GM18517 (cell line): ENCODE measurements around the gene RAB11FIP3.
"Not testable (repeated sequence)": the region's sequence is repeated elsewhere in the genome, so short reads cannot be mapped to it uniquely, and the experiment has no call there.

Experiments
- ATAC-seq: cut with Tn5 transposase; IDR thresholded peaks from one replicate; pipeline ENCODE4 v1.9.1; 2021; ENCODE audit warnings: mild to moderate bottlenecking, moderate library complexity; ENCODE audit not compliant: unreplicated experiment

The RAB11FIP3 gene

DNA sequence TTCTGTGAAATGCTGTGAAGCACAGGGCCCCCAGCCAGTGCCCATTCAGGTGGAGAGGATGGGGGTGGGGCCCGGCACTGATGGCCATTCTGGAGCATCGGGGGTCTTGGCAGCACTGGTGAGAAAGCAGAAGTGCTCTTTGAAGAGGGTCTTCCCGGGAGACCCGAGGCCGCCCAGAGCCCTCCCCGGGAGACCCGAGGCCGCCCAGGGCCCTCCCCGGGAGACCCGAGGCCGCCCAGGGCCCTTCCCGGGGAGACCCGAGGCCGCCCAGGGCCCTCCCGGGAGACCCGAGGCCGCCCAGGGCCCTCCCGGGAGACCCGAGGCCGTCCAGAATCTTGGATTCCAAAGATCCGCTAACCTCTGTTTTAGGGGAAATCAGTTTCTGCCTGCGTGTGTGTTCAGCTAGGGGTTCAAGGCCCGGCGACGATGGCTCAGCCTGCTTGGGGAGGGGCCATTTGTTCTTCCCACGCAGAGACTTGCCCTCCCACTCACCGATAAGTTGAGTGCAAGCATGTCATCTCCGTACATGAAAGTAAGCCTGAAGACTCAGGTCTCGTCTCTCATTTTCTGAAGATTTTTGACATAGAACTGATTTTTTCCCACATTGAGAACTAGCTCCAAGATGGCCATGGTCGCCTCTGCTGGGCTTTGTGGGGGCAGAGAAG, 66.9 kb downstream of the RAB11FIP3 start:
- ATAC-seq: no peak

DNA sequence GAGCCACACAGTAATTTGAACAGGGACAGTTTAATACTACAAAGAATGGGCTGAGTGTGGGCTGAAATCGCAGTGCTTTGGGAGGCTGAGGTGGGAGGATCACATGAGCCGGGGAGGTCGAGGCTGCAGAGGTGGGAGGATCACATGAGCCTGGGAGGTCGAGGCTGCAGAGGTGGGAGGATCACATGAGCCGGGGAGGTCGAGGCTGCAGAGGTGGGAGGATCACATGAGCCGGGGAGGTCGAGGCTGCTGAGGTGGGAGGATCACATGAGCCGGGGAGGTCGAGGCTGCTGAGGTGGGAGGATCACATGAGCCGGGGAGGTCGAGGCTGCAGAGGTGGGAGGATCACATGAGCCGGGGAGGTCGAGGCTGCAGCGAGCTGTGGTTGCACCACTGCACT, 69.2 kb downstream of the RAB11FIP3 start:
- ATAC-seq: not testable (repeated sequence)

DNA sequence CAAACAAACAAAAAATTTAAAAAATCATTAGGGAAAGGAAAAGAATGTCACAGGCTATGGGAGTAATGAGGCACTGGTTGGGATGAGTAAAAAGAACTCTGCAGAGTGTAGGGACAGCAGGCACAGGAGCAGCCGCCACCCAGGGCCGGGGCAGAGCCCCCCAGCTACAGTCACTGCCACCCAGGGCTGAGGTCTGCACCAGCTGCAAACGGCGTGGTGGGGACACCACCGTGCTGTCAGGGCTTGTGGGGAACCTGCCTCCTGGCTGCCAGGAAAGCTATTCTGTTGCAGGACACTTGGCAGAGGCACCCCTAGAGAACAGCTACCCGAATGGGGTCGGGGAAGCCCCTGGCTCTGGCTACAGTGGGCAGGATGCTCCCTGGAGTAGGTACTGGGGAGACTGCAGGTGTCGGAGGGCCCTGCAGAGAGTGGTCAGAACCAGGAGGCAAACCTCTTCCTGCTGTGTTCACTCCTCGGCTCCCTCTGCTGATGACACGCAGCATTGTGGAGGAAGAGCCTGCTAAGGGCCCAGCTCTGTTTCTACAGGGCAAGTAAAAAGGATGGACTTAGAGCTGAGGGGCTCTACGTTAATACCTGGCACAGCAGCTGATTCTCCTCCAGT, 69.8 kb downstream of the RAB11FIP3 start:
- ATAC-seq: no peak

DNA sequence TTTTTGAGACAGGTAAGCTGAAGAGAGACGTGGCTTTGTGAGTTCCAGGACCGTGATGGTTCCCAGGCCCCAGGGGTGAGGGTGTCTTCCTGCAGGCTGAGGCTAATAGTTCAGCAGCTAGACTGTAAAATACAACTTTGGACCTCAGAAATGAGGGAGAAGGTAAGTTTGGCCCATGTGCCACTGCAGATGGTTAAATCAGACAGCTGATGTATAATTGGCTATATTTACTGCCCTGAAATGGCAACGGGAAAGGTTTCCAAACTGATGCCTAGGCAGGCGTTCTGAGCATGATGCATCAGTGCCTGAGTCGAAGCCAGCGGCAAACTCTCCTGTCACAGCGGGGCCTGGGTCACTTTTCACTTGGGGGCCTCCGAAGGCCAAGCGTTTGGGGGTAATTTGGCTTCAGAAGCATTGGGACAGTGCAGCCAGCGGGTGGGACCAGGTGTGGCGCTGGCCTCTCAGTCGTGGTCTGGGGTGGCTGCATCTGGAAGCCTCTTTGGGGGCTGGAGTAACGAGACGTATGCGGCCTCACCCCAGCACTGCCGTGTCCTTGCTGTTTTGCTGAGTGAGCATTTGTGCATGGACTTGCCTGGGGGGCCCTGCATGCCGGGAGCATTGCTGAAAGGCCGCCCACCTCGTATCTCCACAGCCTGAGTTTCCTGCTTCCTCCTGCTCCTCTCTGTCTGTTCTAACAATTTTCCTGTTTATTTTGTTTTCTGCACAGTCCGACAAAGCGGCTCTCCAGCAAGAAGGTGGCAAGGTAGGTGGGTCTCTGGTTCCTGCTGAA, 70.8 kb downstream of the RAB11FIP3 start:
- ATAC-seq: no peak

DNA sequence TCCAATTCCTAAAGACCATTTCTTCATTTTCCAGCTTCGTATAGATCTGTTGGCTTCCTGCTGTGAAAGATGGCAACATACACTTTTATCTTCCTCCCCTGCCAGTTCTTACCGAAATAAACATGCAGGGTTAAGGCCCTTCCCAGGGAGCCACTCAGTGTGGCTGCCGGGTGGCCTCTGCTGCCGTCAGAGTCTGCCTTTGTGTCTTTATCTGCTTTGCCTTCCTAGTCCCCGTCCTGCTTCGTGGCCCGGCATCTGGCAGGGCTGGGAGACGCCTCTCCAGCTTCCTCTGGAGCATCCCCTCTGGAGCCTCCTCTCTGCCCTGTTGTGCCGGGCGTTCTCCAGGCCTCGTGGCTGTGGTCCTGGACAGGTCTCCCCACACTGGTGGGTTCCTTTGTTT, 71.8 kb downstream of the RAB11FIP3 start:
- ATAC-seq: no peak

DNA sequence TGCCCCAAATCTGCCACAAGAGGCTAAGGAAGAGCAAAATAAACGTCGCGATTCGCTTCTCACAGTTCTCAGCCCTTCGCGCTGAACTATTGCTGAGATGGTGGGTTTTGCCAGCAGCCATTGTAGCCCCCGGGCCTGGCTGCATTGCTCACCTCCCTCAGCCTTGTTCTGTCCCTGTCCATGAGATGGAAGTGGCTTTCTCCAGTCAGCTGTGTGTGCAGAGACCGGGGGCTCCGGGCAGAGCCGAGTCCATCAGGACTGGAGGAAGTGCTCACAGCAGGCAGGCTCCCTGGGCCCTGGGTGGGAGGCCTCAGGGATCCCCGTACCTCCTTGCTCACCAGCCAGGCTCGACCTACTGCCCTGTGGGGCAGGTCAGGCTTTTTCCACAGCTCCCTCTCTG, 74.5 kb downstream of the RAB11FIP3 start:
- no peak for ATAC-seq

DNA sequence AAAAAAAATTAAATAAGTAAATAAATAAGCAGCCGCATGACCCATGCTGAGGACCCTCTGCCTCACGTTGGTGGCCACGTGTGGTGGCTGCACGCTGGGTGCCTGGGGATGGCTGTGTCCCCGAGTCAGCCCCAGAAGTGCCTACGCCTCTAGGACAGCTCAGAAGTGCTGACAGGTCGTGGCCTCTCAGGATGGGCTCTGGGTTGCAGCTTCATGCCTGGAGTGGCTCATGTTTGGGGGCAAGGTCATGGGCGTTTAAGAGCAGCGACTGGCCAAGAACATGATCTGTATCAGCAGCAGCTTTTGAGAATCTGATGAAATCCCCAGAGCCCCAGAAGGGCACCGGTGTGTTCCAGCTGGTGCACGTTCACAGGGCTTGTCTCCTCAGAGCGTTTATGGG, 75.3 kb downstream of the RAB11FIP3 start:
- no peak for ATAC-seq

DNA sequence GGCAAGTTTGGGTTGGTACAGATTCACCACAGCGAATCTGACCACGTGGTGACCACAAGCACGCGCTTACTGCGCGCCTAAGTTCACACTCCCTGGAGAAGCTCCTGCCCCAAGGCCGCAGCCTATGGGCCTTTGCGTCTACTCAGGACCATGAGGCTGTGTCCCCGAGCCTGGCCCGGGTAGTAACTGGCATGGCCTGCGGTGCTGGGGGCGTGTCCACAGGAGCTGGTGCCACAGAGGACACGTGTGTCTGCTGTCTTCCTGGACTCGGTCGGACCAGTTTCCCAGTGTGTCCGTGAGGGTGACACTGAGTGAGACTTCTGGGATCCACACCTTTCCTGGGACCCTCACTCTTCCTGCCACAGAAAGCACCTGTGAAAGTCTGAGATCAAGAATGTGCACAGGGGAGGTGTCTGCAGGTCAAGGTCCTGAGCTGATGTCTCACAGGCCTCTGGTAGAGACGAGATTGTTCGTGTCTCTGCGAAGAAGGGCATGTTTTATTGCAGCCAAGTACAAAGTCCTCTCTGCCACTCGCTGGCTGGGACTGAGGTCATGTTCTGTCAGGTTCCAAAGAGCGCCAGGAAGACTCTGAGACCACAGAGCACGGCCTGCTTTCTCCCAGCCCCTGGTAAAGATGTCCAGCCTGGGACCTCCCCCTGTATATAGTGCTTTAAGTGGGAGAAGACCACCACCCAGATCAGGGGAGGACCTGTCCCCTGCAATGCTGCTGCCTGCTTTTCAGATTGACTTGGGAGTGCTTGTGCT, 76.9 kb downstream of the RAB11FIP3 start:
- no peak for ATAC-seq

DNA sequence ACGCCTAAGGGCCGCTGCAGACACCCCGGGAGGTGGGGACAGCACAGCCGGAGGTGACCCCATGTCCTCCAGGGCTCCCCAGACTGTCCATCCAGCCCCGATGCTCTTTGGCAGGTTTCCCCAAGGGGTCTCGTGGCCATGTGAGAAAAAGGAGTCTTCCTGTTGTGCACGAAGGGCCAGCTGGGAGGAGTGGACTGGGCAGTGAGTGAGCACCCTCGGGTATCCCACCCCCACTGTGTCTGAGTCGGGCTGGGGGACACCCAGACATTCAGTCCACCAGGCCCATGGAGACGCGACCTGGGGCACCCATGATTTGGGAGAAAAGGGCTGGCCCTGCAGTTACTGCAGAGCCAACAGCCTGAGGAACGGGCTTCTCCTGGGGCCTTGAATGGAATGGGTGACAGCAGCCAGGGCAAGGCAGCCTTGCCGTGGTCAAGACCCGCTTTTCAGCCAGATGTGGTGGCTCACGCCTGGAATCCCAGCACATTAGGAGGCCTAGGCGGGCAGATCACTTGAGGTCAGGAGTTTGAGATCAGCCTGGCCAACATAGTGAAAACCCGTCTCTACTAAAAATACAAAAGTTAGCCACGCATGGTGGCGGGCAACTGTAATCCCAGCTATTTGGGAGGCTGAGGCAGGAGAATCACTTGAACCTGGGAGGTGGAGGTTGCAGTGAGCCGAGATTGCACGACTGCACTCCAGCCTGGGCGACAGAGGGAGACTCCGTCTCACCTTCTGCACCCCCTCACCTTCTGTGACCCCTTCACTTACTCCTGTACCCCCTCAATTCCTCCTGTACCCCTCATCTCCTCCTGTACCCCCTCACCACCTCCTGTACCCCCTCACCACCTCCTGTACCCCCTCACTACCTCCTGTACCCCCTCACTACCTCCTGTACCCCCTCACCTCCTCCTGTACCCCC, 78.0 kb downstream of the RAB11FIP3 start:
- ATAC-seq: no peak

DNA sequence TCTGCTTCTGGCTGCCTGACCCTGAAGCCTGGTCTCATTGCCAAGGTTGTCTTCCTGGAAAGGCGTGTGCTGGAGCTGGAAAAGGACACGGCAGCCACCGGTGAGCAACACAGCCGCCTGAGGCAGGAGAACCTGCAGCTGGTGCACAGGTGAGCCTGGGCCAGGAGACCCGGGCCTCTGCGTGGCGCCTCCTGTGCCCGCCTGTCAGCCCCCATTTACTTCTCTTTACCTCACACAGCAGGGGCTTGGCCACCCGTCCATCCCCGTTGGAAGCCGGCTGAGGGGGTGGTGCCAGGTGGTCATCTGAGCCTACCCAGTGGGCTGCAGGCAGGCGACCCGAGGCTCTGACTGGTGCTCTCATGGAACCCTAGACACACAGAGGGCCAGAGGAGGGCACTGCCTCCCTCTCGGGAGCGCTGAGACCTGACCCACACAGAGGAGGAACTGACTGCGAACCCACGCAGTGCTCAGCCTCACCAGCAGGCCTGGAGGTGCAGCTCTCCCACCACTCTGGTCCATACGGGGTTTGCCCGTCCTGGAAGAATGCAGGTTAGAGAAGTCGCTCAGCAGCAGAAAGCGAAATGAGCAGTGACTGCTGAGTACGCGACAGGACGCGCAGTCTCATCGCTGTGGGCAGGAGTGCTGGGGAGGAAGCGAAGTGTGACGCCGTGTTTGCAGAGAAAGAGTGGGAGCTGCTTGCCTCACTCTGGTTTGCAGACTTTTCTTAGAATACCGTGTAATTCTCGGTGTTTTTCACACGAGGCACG, 80.2 kb downstream of the RAB11FIP3 start:
- no peak for ATAC-seq

DNA sequence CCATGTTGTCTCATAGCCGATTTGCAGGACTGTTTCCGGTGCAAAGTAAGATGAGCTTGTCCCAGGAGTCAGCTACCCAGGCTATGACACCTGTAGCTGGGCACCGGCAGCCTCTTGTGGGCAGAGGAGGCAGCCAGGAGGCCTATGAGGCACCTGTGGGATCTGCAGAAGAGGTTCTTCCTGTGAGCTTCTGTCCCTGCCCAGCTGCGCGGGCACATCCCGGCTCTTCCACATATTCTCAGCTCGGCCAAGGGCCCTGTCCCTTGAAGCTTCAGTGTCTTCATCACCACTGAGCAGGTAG, 80.7 kb downstream of the RAB11FIP3 start:
- no peak for ATAC-seq

DNA sequence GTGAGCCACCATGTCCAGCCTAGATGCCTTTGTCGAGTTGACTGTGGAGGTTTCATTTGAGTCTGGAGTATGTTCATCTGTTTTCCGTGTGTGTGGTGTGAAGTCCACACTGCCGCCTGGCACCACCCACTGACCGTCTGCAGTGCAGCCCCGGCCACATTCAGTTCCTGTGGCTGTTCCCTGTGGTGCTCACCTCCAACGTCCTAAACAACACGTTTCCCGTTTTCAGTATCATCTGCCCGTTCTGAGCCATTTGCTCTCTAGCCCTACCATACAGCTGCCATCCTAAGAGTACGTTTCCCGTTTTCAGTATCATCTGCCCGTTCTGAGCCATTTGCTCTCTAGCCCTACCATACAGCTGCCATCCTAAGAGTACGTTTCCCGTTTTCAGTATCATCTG, 82.1 kb downstream of the RAB11FIP3 start:
- not testable (repeated sequence) for ATAC-seq

DNA sequence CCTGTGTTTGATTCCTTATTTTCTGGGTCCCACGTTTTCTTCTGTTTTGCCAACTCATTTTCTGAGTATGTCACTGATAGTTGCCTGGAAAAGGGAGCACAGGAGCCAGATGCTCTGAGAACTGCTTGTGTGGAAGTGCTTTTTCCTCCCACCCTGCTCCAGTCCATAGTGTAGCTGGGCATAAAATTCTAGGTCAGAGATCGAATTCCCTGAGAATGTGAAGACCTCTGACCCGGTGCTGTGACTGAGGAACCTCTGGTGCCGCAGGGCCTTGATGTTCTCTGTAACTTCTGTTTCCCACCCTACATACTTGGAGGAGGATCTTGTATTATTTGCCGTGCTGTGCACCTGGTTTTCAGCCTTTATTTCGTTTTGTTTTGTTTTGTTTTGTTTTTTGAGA, 82.5 kb downstream of the RAB11FIP3 start:
- no peak for ATAC-seq

DNA sequence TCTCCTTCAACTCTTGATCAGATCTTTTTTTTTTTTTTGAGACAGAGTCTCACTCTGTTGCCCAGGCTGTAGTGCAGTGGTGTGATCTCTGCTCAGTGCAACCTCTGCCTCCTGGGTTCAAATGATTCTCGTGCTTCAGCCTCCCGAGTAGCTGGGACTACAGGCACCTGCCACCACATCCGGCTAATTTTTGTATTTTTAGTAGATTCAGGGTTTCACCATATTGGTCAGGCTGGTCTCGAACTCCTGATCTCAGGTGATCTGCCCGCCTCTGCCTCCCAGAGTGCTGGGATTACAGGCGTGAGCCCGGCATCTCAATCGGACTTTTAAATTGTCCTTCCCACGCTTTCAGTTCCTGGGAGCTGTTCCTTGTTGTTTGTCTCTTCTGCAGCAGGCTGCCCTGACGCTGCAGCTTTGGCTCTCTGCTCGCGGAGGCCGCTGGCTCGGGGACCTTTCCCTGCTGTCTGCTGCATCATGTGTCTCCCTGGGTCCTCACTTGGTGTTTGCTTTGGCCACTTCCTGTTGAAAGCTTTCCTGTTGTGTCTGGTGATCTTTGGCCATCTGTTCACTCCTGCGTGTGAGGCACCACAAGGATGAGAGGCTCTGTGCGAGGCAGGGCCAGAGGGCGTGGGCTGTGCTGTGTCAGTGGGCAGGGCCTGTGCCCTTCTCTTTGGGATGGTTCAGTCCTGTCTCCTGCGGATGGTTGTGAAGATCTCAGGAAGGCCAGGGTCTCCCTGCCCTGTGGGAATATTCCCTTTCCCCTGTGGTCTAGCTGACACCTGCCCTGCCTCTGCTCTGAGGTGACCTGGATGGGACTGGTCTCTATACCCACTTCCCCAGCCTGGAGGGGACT, 83.7 kb downstream of the RAB11FIP3 start:
- no peak for ATAC-seq

DNA sequence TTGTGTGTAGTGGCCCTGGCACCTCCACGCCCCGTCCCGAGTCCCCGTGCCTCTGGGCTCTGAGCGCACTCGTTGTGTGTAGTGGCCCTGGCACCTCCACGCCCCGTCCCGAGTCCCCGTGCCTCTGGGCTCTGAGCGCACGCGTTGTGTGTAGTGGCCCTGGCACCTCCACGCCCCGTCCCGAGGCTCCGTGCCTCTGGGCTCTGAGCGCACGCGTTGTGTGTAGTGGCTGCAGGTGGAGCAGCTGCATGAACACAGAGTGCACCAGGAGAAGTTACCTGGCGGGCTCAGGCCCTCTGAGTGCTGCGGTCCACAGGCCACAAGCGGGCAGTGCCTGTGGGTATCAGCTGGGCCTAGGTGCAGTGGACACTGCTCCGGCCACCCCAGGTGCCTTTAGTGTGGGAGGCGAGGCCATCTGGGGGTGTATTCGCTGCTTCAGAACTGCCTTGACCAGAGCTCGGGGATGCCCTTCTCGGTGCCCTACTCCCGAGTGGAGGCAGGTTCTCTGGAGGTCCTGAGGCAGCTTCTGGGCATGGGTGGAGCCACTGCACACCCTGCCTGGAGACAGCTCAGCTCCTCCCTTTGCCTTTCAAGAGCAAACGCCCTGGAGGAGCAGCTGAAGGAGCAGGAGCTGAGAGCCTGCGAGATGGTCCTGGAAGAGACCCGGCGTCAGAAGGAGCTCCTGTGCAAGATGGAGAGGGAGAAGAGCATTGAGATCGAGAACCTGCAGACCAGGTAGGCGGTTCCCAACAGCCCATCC, 84.8 kb downstream of the RAB11FIP3 start:
- ATAC-seq: no peak

DNA sequence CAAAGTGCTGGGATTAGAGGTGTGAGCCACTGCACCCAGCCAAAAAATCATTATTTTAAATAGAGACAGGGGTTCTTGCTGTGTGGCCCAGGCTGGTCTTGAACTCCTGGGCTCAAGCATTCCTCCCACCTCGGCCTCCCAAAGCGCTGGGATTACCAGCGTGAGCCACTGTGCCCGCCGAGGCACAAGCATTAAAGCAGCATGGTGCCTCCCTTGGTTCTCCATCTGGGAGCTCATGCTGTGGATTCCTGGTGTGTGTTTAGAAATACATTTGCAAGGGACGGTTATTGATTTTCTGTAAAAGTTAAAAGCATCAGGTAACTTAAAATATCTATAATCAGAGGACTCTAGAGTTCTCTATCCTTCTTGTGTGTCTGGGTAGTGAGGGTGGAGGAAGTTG, 87.4 kb downstream of the RAB11FIP3 start:
- ATAC-seq: no peak

DNA sequence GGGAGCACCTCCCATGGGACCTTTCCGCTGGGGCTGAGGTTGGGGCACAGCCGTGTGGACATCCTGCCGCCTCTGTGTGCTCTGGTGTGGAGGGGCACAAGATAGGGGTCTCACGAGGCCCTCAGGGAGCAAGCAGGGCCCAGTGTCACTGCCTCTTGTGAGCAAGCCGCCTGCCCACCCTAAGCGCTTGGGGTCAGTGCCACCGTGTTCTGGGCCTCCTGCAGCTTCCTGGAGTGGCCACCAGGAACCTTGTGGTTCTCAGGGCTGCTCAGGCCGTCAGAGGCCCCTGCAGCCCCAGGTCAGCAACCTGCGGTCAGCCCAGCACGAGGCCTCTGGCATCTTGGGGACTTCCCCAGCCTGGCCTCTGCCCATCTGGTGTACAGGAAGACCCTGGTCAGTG, 88.5 kb downstream of the RAB11FIP3 start:
- ATAC-seq: no peak
